Body of pancreas (tissue), 4 donors: ENCODE data around the gene TMEM130. TPM values are rescaled to one million over a fixed set of nuclear protein-coding genes. Genes with fewer than 3 reads are reported as not detected.

Experiments used
- ATAC-seq: fragments of 150-250 bp; one replicate; pipeline ENCODE4 v1.9.1; 2016
- DNase-seq, 4 donors: peaks; one replicate each; pipeline ENCODE4 v3.0.0-alpha.2; 2019
- H3K27ac ChIP-seq, 4 donors: fragments of 200-600 bp; sonication (generic); 1 replicate in 3 of 4; 2 replicates in 1 of 4; pipeline versions ENCODE4 v1.5.1 to v1.6.1; 2016 to 2019; ENCODE audit warnings: mild to moderate bottlenecking in 1 of 4, mixed read lengths in 1 of 4, moderate library complexity in 1 of 4
- H3K27me3 ChIP-seq, 2 donors: fragments of 200-600 bp; sonication (generic); one replicate each; pipeline ENCODE4 v1.6.0; 2016; ENCODE audit warnings: mild to moderate bottlenecking in 1 of 2
- H3K36me3 ChIP-seq, 2 donors: fragments of 200-600 bp; sonication (generic); replicated peaks in 1 of 2; 2 replicates each; pipeline ENCODE4 v1.5.1; 2016; ENCODE audit warnings: low read depth in 2 of 2; ENCODE audit not compliant: insufficient read depth in 1 of 2
- H3K4me1 ChIP-seq: fragments of 200-600 bp; sonication (generic); one replicate; pipeline ENCODE4 v1.6.0; 2016
- H3K4me3 ChIP-seq, 2 donors: fragments of 200-600 bp; sonication (generic); 1 replicate in 1 of 2; 2 replicates in 1 of 2; pipeline ENCODE4 v1.5.1; 2016 to 2019
- H3K9me3 ChIP-seq, 3 donors: fragments of 200-600 bp; sonication (generic); 1 replicate in 2 of 3; 2 replicates in 1 of 3; pipeline ENCODE4 v1.5.1; 2016
- CTCF ChIP-seq, 7 experiments: fragments of 450-650 bp in 4 of 7; fragments of 200-600 bp in 3 of 7; sonication (generic) in 3 of 7; IDR thresholded peaks; one replicate each; pipeline ENCODE4 v1.5.1; 2016 to 2019; ENCODE audit warnings: antibody characterized with exemption in 7 of 7
- POLR2A ChIP-seq, 3 donors: fragments of 450-650 bp; IDR thresholded peaks; one replicate each; pipeline ENCODE4 v1.6.1; 2016; ENCODE audit warnings: antibody characterized with exemption in 3 of 3, mild to moderate bottlenecking in 2 of 3
- WGBS, 2 donors: methylation state at CpG; one replicate each; pipeline ENCODE4 v1.1.5; 2017; 5-methylcytosine and 5-hydroxymethylcytosine counted together
- intact Hi-C: fragments of 100-400 bp; cut with DNase I; formaldehyde crosslinking; loops from one replicate; pipeline ENCODE4 v1.15.1; 2023
- total RNA-seq, 2 donors: library from RNA; depleted of rRNA; stranded (reverse); fragments of >200 nt; gene quantifications; one replicate each; pipeline ENCODE4 v1.1.0, GENCODE V29; 2016

TMEM130 gene
- total RNA-seq, 2 donors from 2014 or later, result 0.52 to 0.66 TPM

GRCh38 chr7:98810153-98810802, 59.5 kb downstream of the TMEM130 start:
- H3K27me3 ChIP-seq, result no peaks in the 10 kb centered on the region
- no peaks in the 10 kb centered on the region for H3K4me1 ChIP-seq
- no peak overlapping the region for H3K4me3 ChIP-seq
- DNase-seq (no peak), ATAC-seq (no peak)
- TF ChIP-seq POLR2A (IDR thresholded peaks at IDR 0.05) (no peak), CTCF (IDR thresholded peaks at IDR 0.05) (no peak)
- 65 to 72% methylated on average over 7 to 9 of the region's 9 CpGs for WGBS, 2 donors
- H3K36me3 ChIP-seq, result no peaks in the 10 kb centered on the region
- no peaks in the 10 kb centered on the region for H3K9me3 ChIP-seq
- no peak overlapping the region for H3K27ac ChIP-seq
- intact Hi-C loops, result no loop called here

- Histone ChIP-seq H3K4me3 (no peak overlapping the region), H3K27me3 (no peaks in the 10 kb centered on the region), H3K36me3 (no peaks in the 10 kb centered on the region), H3K27ac (no peak overlapping the region), H3K9me3 (no peaks in the 10 kb centered on the region), H3K4me1 (no peaks in the 10 kb centered on the region)
- TF ChIP-seq CTCF (IDR thresholded peaks at IDR 0.05), result no peak
- TF ChIP-seq POLR2A (IDR thresholded peaks at IDR 0.05), result no peak
- intact Hi-C loops, result no loop called here
- ATAC-seq (no peak), DNase-seq (no peak)
- WGBS, 2 donors, result 80 to 85% methylated on average over 7 of the region's 7 CpGs
Measured at GRCh38 chr7:98808751-98809460, 60.9 kb downstream of the TMEM130 start.

- no peak for TF ChIP-seq POLR2A (IDR thresholded peaks at IDR 0.05)
- H3K4me3 ChIP-seq, result no peak overlapping the region
- DNase-seq (no peak), ATAC-seq (no peak)
- H3K9me3 ChIP-seq, result no peaks in the 10 kb centered on the region
- no peak overlapping the region for H3K27ac ChIP-seq
- intact Hi-C loops, result no loop called here
- H3K4me1 ChIP-seq, result no peaks in the 10 kb centered on the region
- 53 to 59% methylated on average over 9 to 11 of the region's 11 CpGs for WGBS, 2 donors
- H3K36me3 ChIP-seq, result no peaks in the 10 kb centered on the region
- H3K27me3 ChIP-seq, result no peaks in the 10 kb centered on the region
Measured at GRCh38 chr7:98807068-98808048, 62.5 kb downstream of the TMEM130 start.

GRCh38 chr7:98805956-98806838, 63.6 kb downstream of the TMEM130 start:
- Histone ChIP-seq H3K27me3 (no peaks in the 10 kb centered on the region), H3K27ac (no peak overlapping the region), H3K9me3 (peaks cover 0 to 6% (median 0%) of the 10 kb centered on the region in 3 donors), H3K36me3 (no peaks in the 10 kb centered on the region), H3K4me3 (no peak overlapping the region), H3K4me1 (no peaks in the 10 kb centered on the region)
- 55 to 80% methylated on average over 1 to 3 of the region's 3 CpGs for WGBS, 2 donors
- no peak for TF ChIP-seq POLR2A (IDR thresholded peaks at IDR 0.05)
- TF ChIP-seq CTCF (IDR thresholded peaks at IDR 0.05), result no peak
- no peak for ATAC-seq
- intact Hi-C loops, result no loop called here
- no peak for DNase-seq
